ENCODE data around the gene PLLP. TPM values are rescaled to one million over a fixed set of nuclear protein-coding genes. Genes with fewer than 3 reads are reported as not detected.
"Not testable (repeated sequence)": the region's sequence is repeated elsewhere in the genome, so short reads cannot be mapped to it uniquely, and the experiment has no call there.

PLLP gene
- total RNA-seq, 1 experiment from 2014 or later, result 1.6 TPM

DNA sequence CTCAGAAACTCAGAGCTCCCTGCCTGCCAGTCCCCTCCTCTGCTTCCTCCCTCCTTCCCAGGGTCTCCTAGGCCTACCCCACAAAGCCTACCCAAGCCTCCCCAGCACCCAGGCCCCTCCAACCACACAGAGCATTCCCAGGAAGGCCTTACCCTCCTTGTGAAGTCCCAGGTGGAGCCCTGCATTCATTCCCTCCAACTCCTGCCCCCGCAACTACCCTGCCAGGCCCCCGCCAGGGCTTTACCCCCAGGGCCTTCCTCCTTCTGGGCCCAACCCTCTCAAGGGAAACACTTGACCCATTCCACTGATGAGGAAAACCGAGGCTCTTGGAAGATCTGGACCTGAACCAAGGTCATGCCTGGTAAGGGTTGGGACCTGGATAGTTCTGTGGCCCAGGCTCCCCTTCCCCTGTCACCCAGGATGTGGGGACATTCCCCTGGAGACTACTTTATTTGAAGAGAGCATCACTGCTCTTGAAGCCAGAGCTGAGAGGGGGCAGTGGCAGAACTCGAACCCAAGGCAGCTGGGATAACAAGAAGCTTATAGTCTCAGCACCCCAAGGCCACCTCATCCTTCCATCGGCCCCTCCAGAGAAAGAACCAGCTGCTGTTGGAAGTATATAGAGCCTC, 12.5 kb downstream of the PLLP start:
- Histone ChIP-seq H3K27me3 (ENCODE audit: control insufficient read depth, insufficient read depth, low read length) (no peaks in the 10 kb centered on the region), H3K4me3 (ENCODE audit: insufficient read depth, low read depth, low read length) (no peak overlapping the region), H3K36me3 (replicated peaks; ENCODE audit: control insufficient read depth, insufficient read depth, low read length) (no peaks in the 10 kb centered on the region)
- DNase-seq, result peak; percentile 19

DNA sequence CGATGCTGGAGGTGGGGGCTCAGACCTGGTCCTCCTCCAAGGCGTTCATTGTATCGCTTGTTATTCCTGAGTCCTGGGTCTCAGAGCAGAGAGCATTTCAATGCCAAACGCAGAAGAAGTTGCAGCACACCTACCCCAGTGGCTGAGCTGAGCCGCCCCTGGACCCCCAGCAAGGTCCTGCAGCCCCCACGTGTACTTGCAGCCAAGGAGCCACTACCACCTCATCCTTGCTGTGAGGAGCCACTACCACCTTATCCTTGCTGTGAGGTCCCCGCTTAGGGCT, 13.5 kb downstream of the PLLP start:
- Histone ChIP-seq H3K27me3 (ENCODE audit: control insufficient read depth, insufficient read depth, low read length) (no peaks in the 10 kb centered on the region), H3K4me3 (ENCODE audit: insufficient read depth, low read depth, low read length) (no peak overlapping the region), H3K36me3 (replicated peaks; ENCODE audit: control insufficient read depth, insufficient read depth, low read length) (no peaks in the 10 kb centered on the region)
- peak; percentile 51 for DNase-seq

GRCh38 chr16:57270221-57271062, 14.0 kb downstream of the PLLP start:
- Histone ChIP-seq H3K27me3 (ENCODE audit: control insufficient read depth, insufficient read depth, low read length) (no peaks in the 10 kb centered on the region), H3K36me3 (replicated peaks; ENCODE audit: control insufficient read depth, insufficient read depth, low read length) (no peaks in the 10 kb centered on the region), H3K4me3 (ENCODE audit: insufficient read depth, low read depth, low read length) (no peak overlapping the region)
- DNase-seq, result peak; percentile 75

GRCh38 chr16:57268804-57269800, 15.4 kb downstream of the PLLP start:
- DNase-seq, result peak; percentile 47
- no peaks in the 10 kb centered on the region for H3K27me3 ChIP-seq (ENCODE audit: control insufficient read depth, insufficient read depth, low read length)

GRCh38 chr16:57267343-57267742, 17.1 kb downstream of the PLLP start:
- not testable (repeated sequence) for H3K36me3 ChIP-seq (replicated peaks; ENCODE audit: control insufficient read depth, insufficient read depth, low read length); H3K4me3 ChIP-seq (ENCODE audit: insufficient read depth, low read depth, low read length); DNase-seq; H3K27me3 ChIP-seq (ENCODE audit: control insufficient read depth, insufficient read depth, low read length)

More at GRCh38 chr16:57268804-57269800, 15.4 kb downstream of the PLLP start:
- Histone ChIP-seq H3K4me3 (ENCODE audit: insufficient read depth, low read depth, low read length) (no peak overlapping the region), H3K36me3 (replicated peaks; ENCODE audit: control insufficient read depth, insufficient read depth, low read length) (no peaks in the 10 kb centered on the region)

DNA sequence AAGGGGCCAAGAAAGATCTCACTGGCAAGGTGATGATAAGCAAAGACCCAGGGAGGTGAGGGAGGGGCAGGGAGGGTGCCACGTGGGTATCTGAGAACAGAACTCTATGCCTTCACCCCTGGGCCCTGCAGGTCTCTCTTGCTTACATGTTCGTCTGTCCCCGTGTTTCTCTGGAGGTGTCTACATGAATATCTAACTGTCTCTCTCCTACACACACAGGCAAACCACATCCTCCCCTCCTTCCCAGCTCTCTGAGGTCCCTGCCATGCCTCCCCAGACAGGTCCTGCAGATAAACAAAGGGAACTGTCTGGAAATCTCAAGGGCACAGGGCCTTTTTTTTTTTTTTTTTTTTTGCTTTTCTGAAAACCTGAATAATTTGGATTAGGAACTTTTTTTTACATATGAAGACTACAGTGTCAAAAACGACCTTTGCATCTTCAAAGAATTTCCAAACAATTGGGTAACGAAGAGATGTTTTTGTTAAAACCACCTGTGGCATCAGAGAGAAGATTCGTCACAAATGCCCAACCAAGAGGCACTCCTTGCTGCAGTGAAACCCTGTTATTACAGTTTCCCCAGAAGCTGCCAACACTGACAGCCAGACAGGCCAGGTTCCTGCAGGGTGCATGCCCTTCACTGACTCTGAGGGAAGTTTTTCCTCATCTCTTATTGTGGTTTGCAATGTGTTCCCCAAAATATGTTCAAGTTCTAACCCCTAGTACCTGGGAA, 17.8 kb downstream of the PLLP start:
- no peaks in the 10 kb centered on the region for H3K36me3 ChIP-seq (replicated peaks; ENCODE audit: control insufficient read depth, insufficient read depth, low read length)
- DNase-seq, result peak; percentile 42
- no peak overlapping the region for H3K4me3 ChIP-seq (ENCODE audit: insufficient read depth, low read depth, low read length)
- no peaks in the 10 kb centered on the region for H3K27me3 ChIP-seq (ENCODE audit: control insufficient read depth, insufficient read depth, low read length)

GRCh38 chr16:57265850-57266530, 18.5 kb downstream of the PLLP start:
- H3K36me3 ChIP-seq (replicated peaks; ENCODE audit: control insufficient read depth, insufficient read depth, low read length), result no peaks in the 10 kb centered on the region
- peak; percentile 41 for DNase-seq
- no peaks in the 10 kb centered on the region for H3K27me3 ChIP-seq (ENCODE audit: control insufficient read depth, insufficient read depth, low read length)
- H3K4me3 ChIP-seq (ENCODE audit: insufficient read depth, low read depth, low read length), result no peak overlapping the region

DNA sequence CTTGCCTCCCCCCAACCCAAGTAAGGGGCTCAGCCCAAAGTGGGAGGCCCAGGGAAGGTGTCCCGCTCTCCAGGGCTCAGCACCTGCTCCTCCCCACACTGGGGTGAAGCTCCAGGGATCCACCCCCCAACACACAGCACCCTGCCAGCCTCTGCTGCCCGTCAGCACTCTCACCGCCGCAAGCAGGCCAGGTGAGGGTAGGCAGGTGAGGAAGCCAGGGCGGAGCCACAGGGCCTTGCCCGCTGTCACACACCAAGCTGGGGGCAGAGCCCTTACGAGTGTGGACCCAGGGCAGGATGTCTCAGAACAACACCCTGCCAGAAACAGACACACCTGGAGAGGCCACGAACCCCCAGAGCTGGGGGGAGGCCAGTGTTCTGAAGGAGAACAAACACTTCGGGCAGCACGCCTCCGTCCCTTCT, 19.5 kb downstream of the PLLP start:
- peak; percentile 39 for DNase-seq
- Histone ChIP-seq H3K4me3 (ENCODE audit: insufficient read depth, low read depth, low read length) (no peak overlapping the region), H3K27me3 (ENCODE audit: control insufficient read depth, insufficient read depth, low read length) (no peaks in the 10 kb centered on the region), H3K36me3 (replicated peaks; ENCODE audit: control insufficient read depth, insufficient read depth, low read length) (no peaks in the 10 kb centered on the region)

DNA sequence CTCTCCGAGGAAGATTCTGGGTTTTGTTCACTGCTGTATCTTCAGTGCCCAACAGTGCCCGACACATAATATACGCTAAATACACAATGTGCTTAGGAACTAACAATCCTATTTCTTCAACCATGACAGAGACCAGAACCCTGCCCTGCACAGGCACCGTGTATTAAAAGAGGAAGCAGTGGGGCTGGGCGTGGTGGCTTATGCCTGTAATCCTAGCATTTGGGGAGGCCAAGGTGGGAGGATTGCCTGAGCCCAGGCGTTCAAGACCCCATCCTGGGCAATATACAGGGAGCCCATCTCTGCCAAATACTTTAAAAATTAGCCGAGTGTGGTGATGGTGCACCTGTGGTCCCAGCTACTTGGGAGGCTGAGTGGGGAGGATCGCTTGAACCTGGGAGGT, 20.1 kb downstream of the PLLP start:
- Histone ChIP-seq H3K4me3 (ENCODE audit: insufficient read depth, low read depth, low read length) (no peak overlapping the region), H3K27me3 (ENCODE audit: control insufficient read depth, insufficient read depth, low read length) (no peaks in the 10 kb centered on the region), H3K36me3 (replicated peaks; ENCODE audit: control insufficient read depth, insufficient read depth, low read length) (no peaks in the 10 kb centered on the region)
- no peak for DNase-seq

DNA sequence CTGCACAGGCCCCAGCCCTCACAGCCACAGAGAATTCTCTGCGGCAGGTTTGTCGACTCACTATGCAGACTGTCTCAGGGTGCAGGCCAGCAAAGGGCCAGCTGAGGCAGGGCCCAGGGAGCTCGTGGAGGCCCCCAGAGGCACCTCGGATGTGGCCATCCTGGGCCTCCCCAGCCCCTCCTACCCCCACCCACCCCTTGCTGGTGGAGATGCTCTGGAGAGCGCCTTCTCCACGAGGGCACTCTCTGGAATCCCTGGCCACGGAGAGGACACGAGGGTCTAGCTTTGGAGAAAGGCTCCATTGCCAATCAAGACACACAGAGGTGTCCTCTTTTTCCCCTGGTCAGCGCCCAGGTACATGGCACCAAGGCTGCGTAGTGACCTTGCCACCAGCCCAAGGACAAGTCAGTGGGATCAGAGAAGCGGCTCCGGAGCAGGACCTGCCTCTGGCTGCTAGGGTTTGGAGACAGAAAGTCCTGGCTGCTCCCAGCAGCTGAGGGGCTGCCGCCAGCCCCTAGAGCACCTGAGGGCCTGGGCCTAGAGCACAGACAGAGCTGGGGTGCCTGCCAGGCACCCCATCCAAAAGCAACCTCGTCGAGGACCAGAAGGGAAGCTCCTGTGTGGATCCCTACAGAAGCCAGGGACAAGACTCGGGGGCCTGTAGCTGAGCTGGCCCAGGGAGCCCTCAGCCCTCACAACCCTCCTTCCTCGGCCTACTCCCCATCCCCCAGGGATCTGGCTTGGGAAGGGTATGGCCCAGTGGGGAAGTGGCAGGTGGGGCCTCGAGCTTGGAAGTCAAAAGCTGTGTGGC, 20.7 kb downstream of the PLLP start:
- peak; percentile 55 for DNase-seq
- Histone ChIP-seq H3K4me3 (ENCODE audit: insufficient read depth, low read depth, low read length) (no peak overlapping the region), H3K36me3 (replicated peaks; ENCODE audit: control insufficient read depth, insufficient read depth, low read length) (no peaks in the 10 kb centered on the region)

GRCh38 chr16:57262841-57263540, 21.5 kb downstream of the PLLP start:
- DNase-seq, result peak; percentile 40
- Histone ChIP-seq H3K4me3 (ENCODE audit: insufficient read depth, low read depth, low read length) (no peak overlapping the region), H3K36me3 (replicated peaks; ENCODE audit: control insufficient read depth, insufficient read depth, low read length) (no peaks in the 10 kb centered on the region), H3K27me3 (ENCODE audit: control insufficient read depth, insufficient read depth, low read length) (no peaks in the 10 kb centered on the region)

More for the DNA sequence above, 20.7 kb downstream of the PLLP start:
- no peaks in the 10 kb centered on the region for H3K27me3 ChIP-seq (ENCODE audit: control insufficient read depth, insufficient read depth, low read length)

DNA sequence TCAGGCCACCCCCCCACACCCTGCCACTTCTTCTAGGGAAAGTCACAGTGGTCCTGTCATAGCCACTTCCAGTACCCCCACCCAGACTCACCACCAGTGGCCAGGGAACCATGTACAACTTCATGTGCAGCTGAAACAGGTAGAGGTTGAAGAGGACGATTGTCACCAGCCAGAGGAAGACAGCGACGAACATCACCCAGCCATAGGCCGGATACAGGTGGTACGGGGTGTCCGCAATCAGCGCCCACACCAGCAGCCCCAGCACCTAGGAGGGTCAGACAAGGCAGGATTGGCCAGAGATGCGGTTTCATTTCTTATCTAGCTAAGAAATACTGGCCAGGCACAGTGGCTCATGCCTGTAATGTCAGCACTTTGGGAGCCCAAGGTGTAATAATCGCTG, 22.7 kb downstream of the PLLP start:
- Histone ChIP-seq H3K27me3 (ENCODE audit: control insufficient read depth, insufficient read depth, low read length) (no peaks in the 10 kb centered on the region), H3K36me3 (replicated peaks; ENCODE audit: control insufficient read depth, insufficient read depth, low read length) (no peaks in the 10 kb centered on the region), H3K4me3 (ENCODE audit: insufficient read depth, low read depth, low read length) (no peak overlapping the region)
- no peak for DNase-seq
